NCI-H524 treated with DMSO at 0.1 percent for 48 hours (cell line): Measurements from ENCODE around the gene KIF26B.
A peak's percentile ranks its signal among the peaks of the same experiment; 100 is the strongest.
"Not testable (repeated sequence)": the region's sequence is repeated elsewhere in the genome, so short reads cannot be mapped to it uniquely, and the experiment has no call there.

Experiments used
- DNase-seq: peaks from one replicate; lab custom pipeline; 2025; lab: John Stamatoyannopoulos, UW

The KIF26B gene

GRCh38 chr1:245356891-245357585 is 202.3 kb downstream of the KIF26B start:
- DNase-seq, result no peak

DNA sequence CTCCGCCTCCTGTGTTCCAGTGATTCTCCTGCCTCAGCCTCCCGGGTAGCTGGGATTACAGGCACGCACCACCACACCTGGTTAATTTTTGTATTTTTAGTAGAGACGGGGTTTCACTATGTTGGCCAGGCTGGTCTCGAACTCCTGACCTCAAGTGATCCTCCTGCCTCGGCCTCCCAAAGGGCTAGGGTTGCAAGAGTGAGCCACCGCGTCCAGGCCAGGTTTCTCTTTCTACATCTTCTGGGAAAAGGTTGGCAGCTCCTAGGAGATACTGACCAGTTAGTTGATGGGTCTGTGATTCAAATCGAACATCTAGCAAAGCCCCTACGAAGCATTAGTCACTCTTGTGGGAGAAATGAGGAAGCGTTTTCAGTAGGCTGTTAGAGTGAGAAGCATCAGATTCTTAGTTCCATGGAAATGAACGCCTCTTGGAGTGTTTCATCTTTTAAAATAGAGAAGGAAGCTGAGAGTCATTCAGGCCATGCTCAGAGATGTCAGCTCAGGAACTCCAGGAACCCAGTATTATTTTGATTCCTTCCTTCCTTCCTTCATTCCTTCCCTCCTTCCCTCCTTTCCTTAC is 204.4 kb downstream of the KIF26B start:
- not testable (repeated sequence) for DNase-seq

GRCh38 chr1:245361065-245361464 is 206.3 kb downstream of the KIF26B start:
- DNase-seq, result no peak

DNA sequence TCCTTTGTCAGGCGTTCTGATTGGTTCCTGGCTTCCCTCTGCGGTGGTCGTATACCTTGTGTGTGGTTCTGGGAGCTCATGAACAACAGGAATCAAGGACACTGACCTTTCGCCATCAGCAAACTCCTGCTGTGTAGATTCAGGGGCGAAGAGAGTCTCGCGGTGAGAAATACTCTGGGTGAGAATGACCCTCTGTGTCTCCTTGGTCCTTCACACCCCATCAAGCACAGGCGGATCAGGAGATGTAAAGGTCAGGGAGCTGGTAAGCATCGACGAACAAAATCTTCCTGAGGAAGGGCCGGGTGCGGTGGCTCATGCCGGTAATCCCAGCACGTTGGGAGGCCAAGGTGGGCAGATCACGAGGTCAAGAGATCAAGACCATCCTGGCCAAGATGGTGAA is 207.2 kb downstream of the KIF26B start:
- DNase-seq, result no peak

DNA sequence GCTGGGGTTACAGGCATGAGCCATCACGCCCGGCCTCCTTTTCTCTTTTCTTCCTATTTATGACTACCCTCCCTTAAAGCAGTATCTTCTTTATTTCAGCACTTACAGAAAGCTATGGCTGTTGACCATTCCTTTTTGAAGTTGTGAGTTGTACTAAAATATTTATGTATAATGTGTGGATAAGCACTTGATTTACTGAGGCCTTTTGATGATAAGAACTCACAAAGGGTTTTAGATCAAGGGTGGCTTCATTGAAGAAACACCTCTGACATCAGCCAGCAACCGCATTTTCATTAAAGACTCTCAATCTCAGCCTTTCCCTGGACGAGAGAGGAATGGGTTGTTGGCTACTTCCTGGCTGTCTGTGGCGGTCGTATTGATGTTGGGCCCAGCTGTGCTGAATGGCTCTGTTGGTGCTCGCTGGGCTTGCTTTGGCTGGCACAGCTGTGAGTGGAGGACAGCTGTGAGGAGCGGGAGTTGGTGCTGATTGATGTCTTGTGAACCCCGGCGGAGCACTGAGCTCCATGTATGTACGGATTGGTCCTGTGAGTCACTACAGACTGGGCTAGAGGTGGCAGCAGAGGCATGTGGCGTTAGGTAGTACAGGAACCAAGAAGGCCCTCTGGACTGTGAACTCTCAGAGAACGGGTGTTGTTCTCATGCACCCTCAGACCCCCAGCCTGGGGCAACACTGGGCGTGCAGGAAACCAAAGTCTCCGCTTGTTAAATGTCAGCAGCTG is 208.8 kb downstream of the KIF26B start:
- no peak for DNase-seq

DNA sequence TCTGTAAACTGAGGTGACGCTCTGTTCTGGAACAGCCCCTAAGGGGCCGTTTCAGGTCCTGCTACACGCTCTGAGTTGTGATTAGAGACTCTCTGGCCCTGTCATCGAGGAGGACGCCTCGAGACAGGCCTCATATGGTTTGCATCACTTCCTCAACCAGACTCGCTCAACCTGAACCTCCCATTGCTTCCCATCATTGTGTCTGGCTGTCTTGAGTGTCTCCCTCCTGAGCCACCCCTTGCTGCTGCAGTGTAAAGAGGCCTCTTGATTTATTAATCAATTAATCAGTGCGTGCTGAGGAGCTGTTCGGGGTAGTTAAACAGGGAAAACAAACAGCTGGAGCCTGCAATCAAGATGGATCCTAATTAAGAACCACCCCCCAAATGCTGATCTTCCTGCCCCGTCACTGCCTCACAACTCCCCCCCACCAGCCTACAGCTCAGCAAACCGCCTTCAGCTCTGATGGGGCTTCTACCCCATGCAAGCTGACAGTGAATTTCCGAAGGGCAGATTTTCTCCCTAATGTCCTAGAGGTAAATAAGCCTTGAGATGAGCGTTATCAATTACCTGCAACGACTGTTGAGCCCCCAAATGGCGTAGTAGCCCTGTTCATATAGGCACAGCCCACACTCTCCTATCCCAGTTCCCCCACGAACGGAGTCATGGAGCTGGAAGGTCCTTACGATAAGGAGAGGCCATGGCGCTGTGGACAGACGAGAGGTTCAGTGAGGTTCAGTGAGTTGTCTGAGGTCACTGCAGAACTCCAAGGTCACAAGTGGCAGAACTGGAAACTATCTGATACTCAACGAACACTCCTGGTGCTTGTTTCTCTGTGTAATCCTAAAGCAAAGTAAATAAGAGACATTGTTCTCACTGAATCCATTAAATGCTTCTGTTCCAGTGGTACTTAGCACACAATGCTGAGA is 210.6 kb downstream of the KIF26B start:
- DNase-seq, result no peak

GRCh38 chr1:245366886-245367285 is 212.1 kb downstream of the KIF26B start:
- DNase-seq, result no peak

DNA sequence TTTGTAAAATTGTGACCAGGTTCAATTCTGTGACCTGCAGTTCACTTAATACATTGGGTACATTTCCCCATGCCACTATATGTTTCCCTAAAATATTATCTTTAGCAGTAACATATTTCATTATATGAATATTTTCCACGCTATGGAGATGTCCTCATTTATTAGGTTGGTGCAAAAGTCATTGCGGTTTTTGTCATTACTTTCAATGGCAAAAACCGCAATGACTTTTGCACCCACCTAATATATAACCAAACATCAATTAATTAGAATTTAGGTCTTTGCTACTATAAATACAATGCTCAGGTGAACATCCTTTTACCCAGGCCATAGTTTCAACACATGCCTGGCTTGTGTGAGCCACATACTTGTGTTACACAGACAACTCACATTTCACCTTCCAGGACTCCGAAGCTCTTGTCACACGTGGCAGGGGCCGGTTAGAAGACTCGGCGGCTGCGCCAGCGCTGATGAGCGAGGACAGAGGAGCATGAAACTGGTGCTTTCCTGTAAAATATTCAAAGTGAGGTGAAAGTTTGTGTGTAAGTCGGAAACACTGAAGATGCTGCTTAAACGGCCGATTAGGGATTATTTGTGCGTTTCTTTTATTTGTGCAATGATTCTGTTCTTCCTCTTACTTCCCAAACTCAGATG is 215.5 kb downstream of the KIF26B start:
- no peak for DNase-seq

DNA sequence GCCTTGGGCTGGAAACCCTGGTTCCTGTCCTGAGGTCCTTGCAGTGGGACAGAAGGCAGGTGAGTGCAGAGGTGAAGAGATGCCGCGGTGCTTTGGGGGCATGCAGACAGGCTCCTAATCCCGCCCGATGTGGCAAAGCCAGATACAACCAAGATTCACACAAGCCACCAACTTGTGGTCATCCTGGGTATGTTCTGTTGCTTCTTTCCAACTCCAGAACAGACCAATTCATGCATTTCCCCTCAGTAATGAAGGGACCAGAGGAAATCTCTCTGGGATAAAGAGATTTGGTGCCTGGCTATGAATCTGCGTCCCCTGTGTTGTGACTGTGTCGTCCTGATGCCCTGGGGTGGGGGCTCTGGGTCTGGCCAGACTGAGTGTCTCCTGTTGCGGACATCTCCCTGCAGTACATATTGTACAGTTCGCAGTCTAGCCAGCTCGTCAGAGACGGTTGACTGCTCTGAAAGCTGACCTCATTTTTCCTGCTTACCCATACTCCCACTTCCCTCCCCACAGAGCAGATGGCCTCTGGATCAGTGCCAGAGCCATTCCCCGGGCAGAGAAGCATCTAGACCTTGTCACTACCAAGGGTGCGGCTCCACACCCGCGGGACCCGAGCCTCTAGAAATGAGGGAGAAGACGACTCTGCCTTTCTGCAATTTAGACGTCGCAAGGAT is 216.3 kb downstream of the KIF26B start:
- DNase-seq, result peak; percentile 22

- DNase-seq, result no peak
Observed at GRCh38 chr1:245373131-245373530, 218.3 kb downstream of the KIF26B start.

DNA sequence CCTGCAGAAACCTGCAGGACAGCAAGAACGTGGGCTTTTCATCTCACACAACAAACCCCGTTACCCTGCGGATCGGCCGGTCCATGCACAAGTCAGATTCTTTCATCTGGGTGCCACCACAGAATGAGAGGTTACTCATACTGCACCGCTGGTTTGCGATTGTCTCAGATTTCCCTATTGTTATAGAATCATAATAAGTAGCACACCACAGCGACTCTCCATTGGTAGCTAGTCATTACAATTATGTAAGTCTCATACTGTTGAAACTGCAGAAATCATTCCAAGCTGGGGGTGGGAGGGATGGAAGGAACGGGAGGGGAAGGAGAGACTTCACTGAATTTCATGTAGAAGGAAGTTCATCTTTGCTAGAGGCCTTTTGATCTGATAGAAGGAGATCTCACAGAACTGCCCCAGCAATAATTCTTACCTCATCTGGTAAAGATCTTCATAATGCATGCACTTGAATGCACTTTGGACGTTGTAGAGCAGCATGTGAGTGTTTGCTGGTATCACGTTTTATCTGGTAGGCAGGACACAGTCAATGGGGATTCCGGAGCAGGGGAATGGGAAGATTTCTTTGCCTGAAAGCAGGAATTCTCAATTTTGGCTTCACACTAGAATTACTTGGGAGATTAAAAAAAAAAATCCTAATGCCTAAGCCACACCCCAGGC is 221.1 kb downstream of the KIF26B start:
- DNase-seq, result no peak

- no peak for DNase-seq
Observed at GRCh38 chr1:245377854-245378253, 223.1 kb downstream of the KIF26B start.

- no peak for DNase-seq
Observed at GRCh38 chr1:245378311-245378722, 223.5 kb downstream of the KIF26B start.

DNA sequence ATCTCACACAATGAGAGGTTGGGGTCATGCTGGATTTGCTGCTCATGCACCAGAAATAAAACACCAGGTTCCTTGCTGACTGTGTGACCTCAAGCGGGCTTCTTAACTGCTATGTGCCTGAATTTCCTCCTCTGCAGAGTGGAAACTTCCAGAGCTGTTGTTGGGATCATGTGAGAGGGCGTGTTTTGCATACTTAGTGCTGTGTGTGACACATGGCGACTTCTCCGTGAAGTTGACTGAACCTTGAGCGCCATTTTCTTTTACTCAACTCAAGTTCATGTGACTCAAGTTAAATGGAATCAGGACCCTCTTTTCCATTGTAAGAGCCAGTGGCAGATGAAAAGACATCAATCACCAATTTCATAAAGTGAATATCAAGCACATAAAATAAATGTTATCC is 224.0 kb downstream of the KIF26B start:
- DNase-seq, result no peak

- DNase-seq, result no peak
Observed at GRCh38 chr1:245380790-245381535, 226.2 kb downstream of the KIF26B start.

DNA sequence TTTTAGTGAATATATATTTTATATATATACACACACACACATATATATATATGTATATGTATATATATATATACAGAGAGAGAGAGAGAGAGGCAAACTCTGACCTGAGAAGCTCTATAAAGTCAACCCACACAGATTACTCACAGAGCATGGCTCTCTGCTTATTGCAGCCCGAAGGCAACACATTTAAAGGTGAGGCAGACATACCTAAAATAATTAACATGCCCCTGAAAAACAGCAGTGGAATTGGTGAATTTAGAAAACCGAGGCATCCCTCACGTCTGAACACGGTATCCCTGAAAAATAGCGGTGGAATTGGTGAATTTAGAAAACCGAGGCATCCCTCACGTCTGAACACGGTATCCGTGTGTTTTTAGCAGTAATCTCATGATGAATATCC is 228.2 kb downstream of the KIF26B start:
- no peak for DNase-seq

- no peak for DNase-seq
Observed at GRCh38 chr1:245383396-245384330, 228.9 kb downstream of the KIF26B start.

GRCh38 chr1:245386297-245386971 is 231.6 kb downstream of the KIF26B start:
- DNase-seq, result no peak
